GM12875 (cell line): ENCODE data around the gene DST.
A peak's percentile ranks its signal among the peaks of the same experiment; 100 is the strongest.

ENCODE experiments used
- H3K4me3 ChIP-seq: one replicate; pipeline ENCODE4 v1.5.1; 2011; ENCODE audit warnings: low read depth, low read length, control low read depth
- TF ChIP-seq, protein P1 (sequence below): IDR thresholded peaks from 2 replicates; pipeline ENCODE4 v1.5.1; 2011; ENCODE audit warnings: low read depth, mild to moderate bottlenecking, control low read depth, inconsistent platforms, low read length, moderate library complexity, borderline replicate concordance; ENCODE audit not compliant: insufficient read depth

The DST gene

DNA sequence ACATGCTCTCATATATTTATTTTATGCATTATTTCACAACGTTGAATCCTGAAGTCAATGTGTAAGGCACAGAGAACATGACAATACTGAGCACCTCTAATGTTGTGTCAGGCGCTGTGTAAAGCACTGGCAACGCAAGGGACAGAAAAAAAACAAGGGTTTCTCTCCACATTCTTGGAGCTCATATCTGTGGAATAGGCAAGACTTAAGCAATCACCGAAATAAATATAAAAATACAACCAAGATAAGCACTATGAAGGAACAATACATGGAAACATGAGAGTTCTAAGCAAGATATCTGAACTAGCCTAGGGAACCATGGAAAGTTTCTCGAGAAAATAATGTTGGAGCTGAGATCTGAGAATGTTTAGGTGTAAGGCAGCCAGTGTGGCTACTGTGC, 1.7 kb upstream of the DST start:
- TF ChIP-seq, protein P1, sequence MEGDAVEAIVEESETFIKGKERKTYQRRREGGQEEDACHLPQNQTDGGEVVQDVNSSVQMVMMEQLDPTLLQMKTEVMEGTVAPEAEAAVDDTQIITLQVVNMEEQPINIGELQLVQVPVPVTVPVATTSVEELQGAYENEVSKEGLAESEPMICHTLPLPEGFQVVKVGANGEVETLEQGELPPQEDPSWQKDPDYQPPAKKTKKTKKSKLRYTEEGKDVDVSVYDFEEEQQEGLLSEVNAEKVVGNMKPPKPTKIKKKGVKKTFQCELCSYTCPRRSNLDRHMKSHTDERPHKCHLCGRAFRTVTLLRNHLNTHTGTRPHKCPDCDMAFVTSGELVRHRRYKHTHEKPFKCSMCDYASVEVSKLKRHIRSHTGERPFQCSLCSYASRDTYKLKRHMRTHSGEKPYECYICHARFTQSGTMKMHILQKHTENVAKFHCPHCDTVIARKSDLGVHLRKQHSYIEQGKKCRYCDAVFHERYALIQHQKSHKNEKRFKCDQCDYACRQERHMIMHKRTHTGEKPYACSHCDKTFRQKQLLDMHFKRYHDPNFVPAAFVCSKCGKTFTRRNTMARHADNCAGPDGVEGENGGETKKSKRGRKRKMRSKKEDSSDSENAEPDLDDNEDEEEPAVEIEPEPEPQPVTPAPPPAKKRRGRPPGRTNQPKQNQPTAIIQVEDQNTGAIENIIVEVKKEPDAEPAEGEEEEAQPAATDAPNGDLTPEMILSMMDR, result no peak
- no peak overlapping the region for H3K4me3 ChIP-seq

DNA sequence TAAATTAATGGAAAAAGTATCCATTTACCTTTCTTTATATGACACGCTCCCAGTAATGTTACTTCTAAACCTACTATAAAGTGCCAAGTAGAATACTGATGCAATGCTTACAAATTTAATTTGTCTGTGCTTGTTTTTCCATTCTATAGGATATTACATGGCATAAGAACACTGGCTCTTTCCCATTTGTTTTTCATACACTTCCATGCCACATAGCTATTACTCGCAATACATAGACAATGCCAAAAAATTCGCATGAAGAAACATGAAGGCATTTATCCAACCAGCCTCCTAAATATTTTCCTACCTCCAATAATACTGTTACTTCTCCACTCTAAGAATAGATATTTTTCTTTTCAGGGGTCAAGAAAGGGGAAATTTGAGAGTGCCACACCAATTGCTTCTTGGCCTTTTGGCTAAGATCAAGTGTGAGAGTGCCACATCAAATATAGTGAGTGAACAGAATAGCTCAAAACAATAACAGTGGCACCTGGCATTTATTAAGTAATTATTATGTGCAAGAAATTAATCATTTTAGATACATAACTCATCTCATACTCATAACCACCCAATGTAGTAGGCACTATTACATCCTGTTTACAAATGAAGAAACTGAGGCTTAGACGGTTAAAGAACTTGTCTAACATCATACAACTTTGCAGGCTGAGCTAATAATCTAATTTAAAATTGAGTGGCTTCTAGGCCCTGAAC, 845 bp upstream of the DST start:
- H3K4me3 ChIP-seq, result no peak overlapping the region

DNA sequence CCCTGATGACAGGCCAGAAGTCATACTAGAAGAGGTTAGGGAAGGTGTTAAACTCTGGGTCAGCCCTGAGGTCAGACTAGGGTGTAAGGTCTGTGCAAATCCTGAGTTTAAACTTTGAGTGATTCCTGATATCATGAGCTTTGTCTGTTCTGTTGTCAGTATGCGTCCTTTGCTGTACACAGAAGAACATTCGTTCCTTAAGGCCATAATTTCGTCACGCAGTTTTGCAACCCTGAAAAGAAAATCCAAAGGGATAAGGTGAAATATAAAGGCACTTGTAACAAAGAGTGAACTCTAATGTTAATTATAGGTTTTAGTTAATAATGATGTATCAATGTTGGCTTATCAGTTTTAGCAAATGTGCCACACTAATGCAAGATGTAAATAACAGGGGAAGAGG, 2.3 kb downstream of the DST start:
- TF ChIP-seq, protein P1, result no peak
- H3K4me3 ChIP-seq, result no peak overlapping the region

More for the DNA sequence above, 845 bp upstream of the DST start:
- TF ChIP-seq, protein P1, result no peak

DNA sequence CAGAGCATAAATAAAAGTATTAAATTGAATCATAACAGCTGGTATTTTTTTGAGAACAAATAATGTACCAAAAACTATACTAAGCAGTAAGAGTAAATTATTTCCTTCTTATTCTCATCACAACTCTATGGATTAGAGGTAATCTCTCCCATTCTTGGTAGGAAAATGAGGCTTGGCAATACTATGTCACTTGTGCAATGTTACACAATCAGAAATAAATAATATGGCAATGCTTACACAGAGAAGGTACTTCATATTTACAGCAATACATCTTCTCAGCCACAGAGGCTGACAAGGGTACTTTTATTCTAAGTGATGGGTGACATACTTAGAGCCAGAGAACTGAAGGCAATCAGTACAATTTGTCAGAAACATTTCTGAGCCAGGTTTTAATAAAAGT, 3.9 kb downstream of the DST start:
- TF ChIP-seq, protein P1, result no peak
- H3K4me3 ChIP-seq, result no peak overlapping the region

DNA sequence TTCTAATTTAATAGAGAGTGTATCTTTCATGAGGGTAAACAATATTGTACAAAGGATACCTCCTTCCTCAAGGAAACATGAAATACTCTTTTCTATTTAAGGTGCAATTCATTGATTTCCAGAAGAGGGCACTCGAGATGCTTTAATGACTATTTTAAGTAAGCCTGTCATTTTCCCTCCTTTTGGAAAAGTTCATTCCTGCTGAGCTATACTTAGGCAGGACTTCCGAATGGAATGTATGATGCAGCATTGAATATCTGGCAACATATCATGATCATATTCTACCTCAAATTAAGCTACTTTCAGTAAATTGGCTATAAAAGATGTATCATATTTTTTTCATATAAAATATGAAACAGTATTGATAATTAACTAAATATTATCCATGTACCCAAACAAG, 5.0 kb downstream of the DST start:
- H3K4me3 ChIP-seq, result no peak overlapping the region
- TF ChIP-seq, protein P1, result peak; percentile 7; the same call in 1 of the 2 replicates

DNA sequence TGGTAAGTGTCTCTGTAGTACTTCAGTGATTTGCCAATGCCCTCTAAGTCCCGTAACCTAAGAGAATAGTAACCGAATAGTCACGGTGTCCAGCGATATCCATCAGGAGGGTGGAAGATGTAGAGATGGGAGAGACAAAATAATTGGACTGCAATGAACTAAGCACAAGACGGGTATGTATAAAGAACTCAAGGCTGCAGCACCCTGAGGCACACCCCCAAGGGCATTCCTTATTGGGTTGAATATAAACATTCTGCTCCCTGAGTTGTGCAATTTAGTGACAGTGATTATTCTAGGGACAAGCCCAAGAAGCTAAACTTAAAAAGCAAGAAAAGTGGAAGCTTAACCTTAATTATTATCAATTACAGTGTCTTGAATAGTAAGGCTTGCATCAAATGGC, 14.6 kb downstream of the DST start:
- TF ChIP-seq, protein P1, result no peak
- H3K4me3 ChIP-seq, result no peak overlapping the region

DNA sequence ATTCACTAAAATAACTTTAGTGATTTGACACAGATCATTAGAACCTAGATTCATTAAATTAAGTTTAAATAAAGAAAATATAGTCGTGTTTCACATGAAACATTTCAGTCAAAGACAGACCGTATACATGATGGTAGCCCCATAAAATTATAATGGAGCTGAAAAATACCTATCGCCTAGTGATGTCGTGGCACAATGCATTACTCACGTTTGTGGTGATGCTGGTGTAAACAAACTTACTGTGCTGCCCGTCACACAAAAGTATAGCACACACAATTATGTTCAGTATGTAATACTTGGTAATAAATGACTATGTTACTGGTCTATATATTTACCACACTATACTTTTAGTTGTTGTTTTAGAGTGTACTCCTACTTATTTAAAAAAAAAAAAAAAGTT, 17.3 kb downstream of the DST start:
- TF ChIP-seq, protein P1, result no peak

More for the DNA sequence above, 17.3 kb downstream of the DST start:
- H3K4me3 ChIP-seq, result no peak overlapping the region
